Activated CD8-positive, alpha-beta T cell treated with anti-CD3 and anti-CD28 coated beads for 36 hours (primary cell): ENCODE data around the gene PRSS56. TPM values are rescaled to one million over a fixed set of nuclear protein-coding genes. Genes with fewer than 3 reads are reported as not detected.

Experiments used
- ATAC-seq: fragments of 200-7000 bp; cut with Tn5 transposase; one replicate; pipeline ENCODE4 v1.10.0; 2021; ENCODE audit warnings: mild to moderate bottlenecking, moderate library complexity
- CTCF ChIA-PET: fragments of 350-600 bp; sonication (Branson Sonifier 250); formaldehyde crosslinking; loops from one replicate; lab custom pipeline; 2021; ENCODE audit warnings: antibody characterized with exemption; lab: Charles Lee
- POLR2A ChIA-PET: fragments of 350-600 bp; sonication (Branson Sonifier 250); formaldehyde crosslinking; loops from one replicate; lab custom pipeline; 2021; ENCODE audit warnings: antibody characterized with exemption; lab: Charles Lee
- DNase-seq: peaks from one replicate; pipeline ENCODE4 v3.0.0-alpha.2; 2020
- H3K27ac Mint-ChIP-seq: one replicate; pipeline ENCODE4 v1.8.0; 2021; ENCODE audit warnings: mild to moderate bottlenecking, mixed read lengths
- H3K27me3 Mint-ChIP-seq: one replicate; pipeline ENCODE4 v1.8.0; 2021; ENCODE audit warnings: mixed read lengths
- H3K36me3 Mint-ChIP-seq: one replicate; pipeline ENCODE4 v1.8.0; 2021; ENCODE audit warnings: low read depth, mixed read lengths
- H3K4me1 Mint-ChIP-seq: one replicate; pipeline ENCODE4 v1.8.0; 2021; ENCODE audit warnings: low read depth, mixed read lengths
- H3K4me3 Mint-ChIP-seq: one replicate; pipeline ENCODE4 v1.8.0; 2021; ENCODE audit warnings: mild to moderate bottlenecking, moderate library complexity, mixed read lengths
- H3K9me3 Mint-ChIP-seq: one replicate; pipeline ENCODE4 v1.8.0; 2021; ENCODE audit warnings: mixed read lengths
- intact Hi-C: fragments of 100-400 bp; cut with micrococcal nuclease; formaldehyde crosslinking; loops from one replicate; pipeline ENCODE4 v1.10.0; 2022
- total RNA-seq, 2 experiments: library from RNA; stranded (reverse); gene quantifications; one replicate each; pipeline ENCODE4 v1.2.3, GENCODE V29; 2021
- TF ChIP-seq, protein P1 (sequence below): fragments of 200-600 bp; IDR thresholded peaks from one replicate; pipeline ENCODE4 v1.8.0; 2022; ENCODE audit warnings: antibody characterized with exemption, mild to moderate bottlenecking

The PRSS56 gene
- total RNA-seq, 2 experiments from 2014 or later = not detected

DNA sequence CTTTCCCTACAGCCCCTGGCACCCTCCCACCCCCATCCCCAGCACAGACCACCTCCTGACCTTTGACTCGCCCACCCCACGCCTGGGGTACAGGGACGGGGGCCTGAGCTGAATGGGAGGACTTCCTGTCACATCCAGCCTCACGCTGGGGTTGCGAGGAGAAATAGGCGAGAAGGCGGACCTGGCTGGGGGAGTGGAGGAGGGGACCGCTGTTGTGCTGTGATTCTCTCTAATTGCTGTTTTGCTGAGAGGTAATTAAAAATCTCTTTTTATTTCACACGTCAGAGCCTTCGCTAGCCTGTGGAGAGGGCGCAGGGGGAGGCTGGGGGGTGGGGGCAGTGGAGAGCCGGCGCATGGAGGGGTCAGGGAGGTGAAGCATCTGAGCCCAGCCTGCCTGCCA, 22.8 kb upstream of the PRSS56 start:
- H3K4me3 Mint-ChIP-seq = no peak overlapping the region
- TF ChIP-seq, protein P1, sequence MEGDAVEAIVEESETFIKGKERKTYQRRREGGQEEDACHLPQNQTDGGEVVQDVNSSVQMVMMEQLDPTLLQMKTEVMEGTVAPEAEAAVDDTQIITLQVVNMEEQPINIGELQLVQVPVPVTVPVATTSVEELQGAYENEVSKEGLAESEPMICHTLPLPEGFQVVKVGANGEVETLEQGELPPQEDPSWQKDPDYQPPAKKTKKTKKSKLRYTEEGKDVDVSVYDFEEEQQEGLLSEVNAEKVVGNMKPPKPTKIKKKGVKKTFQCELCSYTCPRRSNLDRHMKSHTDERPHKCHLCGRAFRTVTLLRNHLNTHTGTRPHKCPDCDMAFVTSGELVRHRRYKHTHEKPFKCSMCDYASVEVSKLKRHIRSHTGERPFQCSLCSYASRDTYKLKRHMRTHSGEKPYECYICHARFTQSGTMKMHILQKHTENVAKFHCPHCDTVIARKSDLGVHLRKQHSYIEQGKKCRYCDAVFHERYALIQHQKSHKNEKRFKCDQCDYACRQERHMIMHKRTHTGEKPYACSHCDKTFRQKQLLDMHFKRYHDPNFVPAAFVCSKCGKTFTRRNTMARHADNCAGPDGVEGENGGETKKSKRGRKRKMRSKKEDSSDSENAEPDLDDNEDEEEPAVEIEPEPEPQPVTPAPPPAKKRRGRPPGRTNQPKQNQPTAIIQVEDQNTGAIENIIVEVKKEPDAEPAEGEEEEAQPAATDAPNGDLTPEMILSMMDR = no peak
- H3K27ac Mint-ChIP-seq = no peak overlapping the region
- ChIA-PET CTCF (no interaction called here), POLR2A (no interaction called here)
- DNase-seq (no peak), ATAC-seq (no peak)
- no peaks in the 10 kb centered on the region for H3K9me3 Mint-ChIP-seq
- H3K36me3 Mint-ChIP-seq = no peaks in the 10 kb centered on the region
- intact Hi-C loops = no loop called here
- H3K4me1 Mint-ChIP-seq = peaks cover under 1% of the 10 kb centered on the region
- H3K27me3 Mint-ChIP-seq = peaks cover 11% of the 10 kb centered on the region

DNA sequence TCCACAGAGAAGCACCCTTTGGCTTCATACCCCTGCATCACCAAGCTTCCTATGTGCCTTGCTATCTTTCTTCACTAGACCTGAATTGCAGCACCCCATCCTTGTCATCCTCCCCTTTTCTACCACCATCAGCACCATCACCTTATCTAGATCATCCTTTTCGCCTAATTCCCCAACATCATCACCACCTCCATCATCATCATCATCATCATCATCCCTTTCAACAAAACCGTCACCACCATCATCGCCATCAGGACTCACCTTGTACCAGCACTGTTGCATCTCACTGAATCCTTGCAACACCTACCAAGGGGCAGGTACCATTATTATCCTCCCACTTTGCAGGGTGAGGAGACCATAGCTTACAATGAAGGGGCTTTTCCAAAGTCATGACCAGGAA, 21.7 kb upstream of the PRSS56 start:
- no peak overlapping the region for H3K4me3 Mint-ChIP-seq
- intact Hi-C loops = no loop called here
- peaks cover 17% of the 10 kb centered on the region for H3K27me3 Mint-ChIP-seq
- H3K36me3 Mint-ChIP-seq = no peaks in the 10 kb centered on the region
- TF ChIP-seq, protein P1 = no peak
- ChIA-PET CTCF (no interaction called here), POLR2A (no interaction called here)
- H3K27ac Mint-ChIP-seq = no peak overlapping the region
- H3K4me1 Mint-ChIP-seq = peaks cover 6% of the 10 kb centered on the region
- DNase-seq (no peak), ATAC-seq (no peak)
- no peaks in the 10 kb centered on the region for H3K9me3 Mint-ChIP-seq

DNA sequence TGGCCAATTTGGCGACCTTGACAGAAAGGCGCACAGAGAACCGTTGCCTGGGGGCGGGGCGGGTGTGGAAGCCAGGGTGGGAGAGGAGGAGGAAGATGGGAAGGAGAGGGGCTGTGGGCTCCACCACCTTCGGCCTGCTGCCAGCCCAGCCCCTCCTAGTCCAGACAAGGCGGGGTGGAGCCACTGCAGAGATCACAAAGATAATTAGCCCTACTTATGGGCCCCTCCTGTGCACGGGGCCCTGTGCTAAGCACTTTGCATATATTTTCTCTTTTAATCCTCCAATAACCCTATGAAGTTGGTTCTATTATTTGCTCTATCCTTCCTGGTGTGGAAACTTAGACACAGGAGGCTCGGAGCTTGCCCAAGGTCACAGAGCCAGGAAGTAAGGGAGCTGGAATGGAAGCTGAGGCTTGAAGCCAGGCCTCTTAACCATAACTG, 18.8 kb upstream of the PRSS56 start:
- intact Hi-C loops = no loop called here
- Mint-ChIP-seq H3K36me3 (no peaks in the 10 kb centered on the region), H3K4me1 (peaks cover 14% of the 10 kb centered on the region), H3K27me3 (peaks cover 36% of the 10 kb centered on the region), H3K4me3 (no peak overlapping the region), H3K27ac (no peak overlapping the region), H3K9me3 (no peaks in the 10 kb centered on the region)
- TF ChIP-seq, protein P1 = no peak
- POLR2A ChIA-PET = interaction anchor here (0.6 kb wide), 1 partner anchor 45 kb away, joined by 3 read pairs; no protein-coding TSS in a partner anchor
- CTCF ChIA-PET = interaction anchor here (1.3 kb wide), 1 partner anchor 54 kb away, joined by 5 read pairs; no protein-coding TSS in a partner anchor
- ATAC-seq (no peak), DNase-seq (no peak)

DNA sequence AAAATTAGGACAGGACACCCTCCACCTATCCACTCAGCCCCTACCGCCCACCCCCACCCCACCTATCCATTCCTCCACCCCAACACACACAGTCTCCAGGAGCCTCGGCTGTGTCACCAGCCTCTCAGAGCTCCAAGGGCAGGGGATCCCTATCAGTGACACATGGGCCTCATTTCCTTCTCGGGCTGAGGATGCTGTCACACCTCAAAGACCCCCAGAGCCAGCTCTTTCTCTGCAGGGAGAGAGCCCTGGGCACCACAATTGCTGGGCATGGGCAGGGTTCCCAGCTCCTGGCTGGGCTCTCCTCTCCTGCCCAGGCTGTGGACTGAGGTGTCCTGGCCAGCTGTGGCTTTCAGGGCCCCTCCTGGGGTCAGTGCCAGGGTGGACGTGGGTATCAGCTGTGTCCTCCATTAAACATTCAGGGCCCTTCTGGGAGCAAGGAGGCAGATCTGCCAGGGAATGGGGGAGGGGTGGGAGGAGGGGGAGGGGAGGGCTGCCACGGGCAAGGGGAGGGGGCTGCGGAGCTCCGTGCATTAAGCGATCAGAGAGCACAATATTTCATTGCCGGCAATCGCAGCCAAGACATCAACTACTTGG, 18.3 kb upstream of the PRSS56 start:
- Mint-ChIP-seq H3K9me3 (no peaks in the 10 kb centered on the region), H3K36me3 (no peaks in the 10 kb centered on the region), H3K4me3 (no peak overlapping the region), H3K4me1 (peaks cover 14% of the 10 kb centered on the region), H3K27me3 (peaks cover 36% of the 10 kb centered on the region), H3K27ac (no peak overlapping the region)
- ChIA-PET CTCF (interaction anchor here (1.3 to 2.9 kb wide), 2 partner anchors 20 to 55 kb away, joined by 5 to 7 read pairs; no protein-coding TSS in a partner anchor), POLR2A (interaction anchor here (0.6 kb wide), 1 partner anchor 44 kb away, joined by 3 read pairs; no protein-coding TSS in a partner anchor)
- ATAC-seq (no peak), DNase-seq (no peak)
- TF ChIP-seq, protein P1 = no peak
- intact Hi-C loops = no loop called here

DNA sequence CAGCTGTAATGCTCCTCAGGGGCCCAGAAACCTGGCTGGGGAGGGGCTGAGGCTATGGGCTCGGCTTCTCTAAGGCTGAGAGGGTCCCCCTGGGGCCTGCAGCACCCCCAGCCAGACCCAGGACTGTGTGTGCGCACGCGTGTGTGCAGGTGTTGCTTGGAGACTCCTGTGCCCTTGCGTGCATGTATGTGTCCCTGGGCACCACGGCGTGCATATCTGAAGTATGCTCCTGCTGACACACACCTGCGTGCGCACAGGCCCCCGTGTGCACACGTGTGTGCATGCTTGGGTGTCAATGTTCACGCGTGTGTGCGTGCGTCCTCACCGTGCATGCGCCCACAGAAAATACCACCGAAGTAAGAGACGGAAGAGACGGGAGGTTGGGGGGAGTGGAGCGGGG, 17.7 kb upstream of the PRSS56 start:
- CTCF ChIA-PET = interaction anchor here (1.3 to 2.9 kb wide), 2 partner anchors 19 to 55 kb away, joined by 5 to 7 read pairs; no protein-coding TSS in a partner anchor
- intact Hi-C loops = no loop called here
- Mint-ChIP-seq H3K36me3 (no peaks in the 10 kb centered on the region), H3K27ac (peak overlapping the region; percentile 8), H3K4me3 (peak overlapping the region; percentile 59), H3K27me3 (peaks cover 36% of the 10 kb centered on the region), H3K4me1 (peaks cover 14% of the 10 kb centered on the region), H3K9me3 (no peaks in the 10 kb centered on the region)
- DNase-seq = peak; percentile 60
- TF ChIP-seq, protein P1 = no peak
- POLR2A ChIA-PET = no interaction called here
- ATAC-seq = peak; percentile 72
